ENCODE results near the gene YAP1.

The YAP1 gene

DNA sequence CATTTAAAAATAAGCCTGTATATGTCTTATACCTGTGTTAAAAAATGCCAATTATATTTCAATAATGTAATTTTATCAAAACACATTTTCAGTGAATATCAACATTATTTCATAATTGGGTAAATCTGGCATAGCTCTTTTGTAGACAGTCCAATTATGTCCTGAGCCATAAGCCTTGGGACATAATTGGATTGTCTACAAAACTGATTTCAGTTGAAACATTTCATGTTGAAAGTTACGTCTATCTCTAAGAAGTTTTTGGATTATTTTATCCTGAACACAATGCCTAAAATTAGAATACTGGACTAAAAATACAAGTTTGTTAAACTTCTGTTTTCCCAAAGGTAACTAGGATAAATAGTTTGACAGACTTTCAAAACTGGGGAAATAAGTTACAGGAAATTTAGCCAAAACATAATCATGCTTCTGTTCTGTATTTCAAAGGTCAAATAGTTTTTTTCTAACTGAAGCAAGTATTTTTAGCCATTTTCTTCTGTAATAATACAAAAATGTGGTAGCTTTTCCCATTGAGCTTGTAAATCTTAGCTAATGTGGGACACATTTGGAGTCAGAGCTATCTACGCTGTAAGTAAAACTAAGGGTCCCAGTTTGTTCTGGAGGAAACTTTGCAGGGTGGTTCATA, 106.3 kb downstream of the YAP1 start:
- TF ChIP-seq CTCF (IDR thresholded peaks at IDR 0.05; ENCODE audit: extremely low read depth, missing control alignments), result no peak
- no peak for DNase-seq (ENCODE audit: low spot score)

DNA sequence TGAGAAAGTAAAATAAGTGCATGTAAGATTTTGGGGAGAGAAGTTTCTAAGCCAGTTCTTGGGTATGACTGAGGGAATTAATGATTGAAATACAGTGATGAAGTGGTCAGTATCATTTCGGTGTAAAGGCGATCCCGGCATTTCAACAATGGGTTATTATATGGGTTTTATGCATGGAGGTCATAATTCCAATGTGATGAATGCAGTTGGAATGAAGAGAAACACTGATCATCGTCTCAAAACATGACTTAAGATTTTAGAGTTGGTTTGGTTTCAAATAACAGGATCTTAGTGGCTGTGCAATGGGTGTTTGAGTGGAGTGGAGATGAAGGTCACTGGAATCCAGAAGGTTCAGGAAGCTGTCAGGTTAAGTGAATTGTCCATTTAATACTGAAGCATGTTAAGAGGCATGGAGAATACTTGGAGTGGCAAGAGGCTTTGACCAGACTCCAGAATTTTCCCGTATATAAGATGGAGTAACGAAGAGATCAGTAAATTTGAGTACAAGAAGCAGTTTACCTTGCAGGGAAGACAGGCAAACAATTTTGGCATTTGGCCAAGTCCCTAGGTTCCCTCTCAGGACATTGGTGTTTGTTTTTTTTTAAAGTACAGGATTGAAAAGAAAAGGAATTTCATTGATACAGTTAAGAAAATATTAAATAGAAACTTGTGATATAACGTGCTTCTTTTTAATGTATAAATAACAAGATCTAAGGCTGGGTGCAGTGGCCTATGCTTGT, 110.7 kb downstream of the YAP1 start:
- no peak for DNase-seq (ENCODE audit: low spot score)
- no peak for TF ChIP-seq CTCF (IDR thresholded peaks at IDR 0.05; ENCODE audit: extremely low read depth, missing control alignments)

- DNase-seq (ENCODE audit: low spot score), result no peak
- TF ChIP-seq CTCF (IDR thresholded peaks at IDR 0.05; ENCODE audit: extremely low read depth, missing control alignments), result no peak
Observed at GRCh38 chr11:102223859-102224258, 113.6 kb downstream of the YAP1 start.

DNA sequence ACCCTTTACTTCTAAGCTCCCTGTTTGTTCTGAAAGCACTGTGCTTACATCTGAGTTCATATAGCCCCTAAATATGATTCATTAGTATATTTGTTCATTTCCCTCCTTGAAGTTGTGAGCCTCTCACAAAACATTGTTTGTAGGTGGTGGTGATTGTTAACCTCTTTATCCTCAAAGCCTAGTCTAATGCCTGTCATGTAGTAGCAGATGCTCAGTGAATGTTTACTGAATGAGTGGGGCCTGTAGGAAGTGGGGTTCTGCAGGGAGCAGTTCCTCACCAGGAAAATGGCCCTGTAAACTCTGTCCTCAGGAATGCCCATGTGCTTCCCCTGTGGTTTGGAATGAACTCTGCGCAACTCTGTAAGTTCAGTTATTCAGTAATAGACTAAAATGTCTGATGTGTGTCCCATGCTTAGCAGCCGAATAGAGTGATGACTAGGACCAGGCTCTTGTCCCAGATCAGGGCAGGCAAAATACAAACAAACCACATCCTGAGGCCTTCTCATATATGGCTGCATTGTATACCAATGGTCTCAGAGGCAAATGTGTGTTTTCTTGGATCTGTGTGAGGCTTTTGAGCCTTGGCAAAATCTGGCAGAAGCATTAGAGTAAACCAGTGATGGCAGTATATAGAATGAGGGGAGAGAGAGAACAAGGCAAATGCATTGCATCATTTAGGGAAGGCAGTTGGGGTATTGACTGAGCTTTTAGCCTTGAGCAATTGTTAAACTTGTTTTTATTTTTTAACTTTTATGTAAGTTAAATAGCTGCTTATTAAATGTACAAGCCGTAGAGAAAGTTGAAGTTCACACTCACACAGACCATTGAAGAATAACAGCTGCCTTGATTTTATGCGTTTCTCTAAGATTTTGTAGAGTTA, 115.7 kb downstream of the YAP1 start:
- no peak for TF ChIP-seq CTCF (IDR thresholded peaks at IDR 0.05; ENCODE audit: extremely low read depth, missing control alignments)
- DNase-seq (ENCODE audit: low spot score), result no peak

DNA sequence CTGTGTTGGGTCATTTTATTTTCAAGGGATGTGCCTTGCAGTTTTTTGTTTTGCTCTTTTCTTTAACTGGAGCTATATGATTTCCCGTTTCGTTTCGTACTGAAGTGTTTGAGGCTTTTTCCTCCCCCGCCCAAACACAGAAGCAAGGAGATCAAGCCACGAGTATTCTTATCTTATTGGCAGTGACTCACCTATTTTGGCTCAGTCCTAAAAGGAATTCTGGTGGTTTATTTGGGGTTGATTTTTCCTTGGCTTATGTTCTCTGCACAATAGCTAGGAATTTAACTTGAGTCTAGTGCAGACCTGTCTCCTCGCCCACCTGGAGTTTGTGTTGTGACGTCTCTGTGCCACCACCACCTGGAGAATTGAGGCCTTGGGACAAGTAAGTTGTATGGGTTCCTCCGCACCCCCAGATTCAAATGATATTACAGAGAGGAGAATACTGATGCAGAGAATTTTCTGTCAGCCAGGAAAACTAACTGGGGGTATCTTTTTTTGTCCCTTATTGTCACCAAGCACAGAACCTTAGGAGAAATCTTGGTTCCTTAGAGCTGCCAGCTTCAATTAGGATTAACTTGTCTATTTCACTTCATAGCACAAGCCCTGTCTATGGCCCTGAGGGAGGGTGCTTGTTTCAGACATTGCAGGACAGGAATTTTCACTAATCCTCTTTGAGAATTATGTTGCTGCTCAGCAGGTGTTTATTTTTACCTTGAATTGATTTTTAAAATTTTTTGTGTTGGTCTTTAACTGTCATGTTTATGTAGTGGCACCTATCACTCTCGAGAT, 116.6 kb downstream of the YAP1 start:
- TF ChIP-seq CTCF (IDR thresholded peaks at IDR 0.05; ENCODE audit: extremely low read depth, missing control alignments), result no peak
- no peak for DNase-seq (ENCODE audit: low spot score)

DNA sequence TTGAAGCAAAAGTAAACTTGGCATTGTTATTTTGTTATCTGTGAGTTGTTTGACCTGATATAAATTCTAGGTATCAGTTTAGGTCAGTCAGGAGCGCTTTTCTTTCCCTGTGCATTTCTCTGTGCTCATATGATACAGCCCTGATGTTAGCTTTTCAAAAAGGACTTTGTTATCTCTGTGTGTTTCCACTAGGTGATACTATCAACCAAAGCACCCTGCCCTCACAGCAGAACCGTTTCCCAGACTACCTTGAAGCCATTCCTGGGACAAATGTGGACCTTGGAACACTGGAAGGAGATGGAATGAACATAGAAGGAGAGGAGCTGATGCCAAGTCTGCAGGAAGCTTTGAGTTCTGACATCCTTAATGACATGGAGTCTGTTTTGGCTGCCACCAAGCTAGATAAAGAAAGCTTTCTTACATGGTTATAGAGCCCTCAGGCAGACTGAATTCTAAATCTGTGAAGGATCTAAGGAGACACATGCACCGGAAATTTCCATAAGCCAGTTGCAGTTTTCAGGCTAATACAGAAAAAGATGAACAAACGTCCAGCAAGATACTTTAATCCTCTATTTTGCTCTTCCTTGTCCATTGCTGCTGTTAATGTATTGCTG, 119.4 kb downstream of the YAP1 start:
- no peak for DNase-seq (ENCODE audit: low spot score)
- no peak for TF ChIP-seq CTCF (IDR thresholded peaks at IDR 0.05; ENCODE audit: extremely low read depth, missing control alignments)

All from GM20000 (cell line).